ENCODE results near the gene ATAD3B. TPM values are rescaled to one million over a fixed set of nuclear protein-coding genes. Genes with fewer than 3 reads are reported as not detected.
"Not testable (repeated sequence)": the region's sequence is repeated elsewhere in the genome, so short reads cannot be mapped to it uniquely, and the experiment has no call there.

The ATAD3B gene
- total RNA-seq, 2 experiments from 2014 or later, result 41.5 to 49.6 TPM

DNA sequence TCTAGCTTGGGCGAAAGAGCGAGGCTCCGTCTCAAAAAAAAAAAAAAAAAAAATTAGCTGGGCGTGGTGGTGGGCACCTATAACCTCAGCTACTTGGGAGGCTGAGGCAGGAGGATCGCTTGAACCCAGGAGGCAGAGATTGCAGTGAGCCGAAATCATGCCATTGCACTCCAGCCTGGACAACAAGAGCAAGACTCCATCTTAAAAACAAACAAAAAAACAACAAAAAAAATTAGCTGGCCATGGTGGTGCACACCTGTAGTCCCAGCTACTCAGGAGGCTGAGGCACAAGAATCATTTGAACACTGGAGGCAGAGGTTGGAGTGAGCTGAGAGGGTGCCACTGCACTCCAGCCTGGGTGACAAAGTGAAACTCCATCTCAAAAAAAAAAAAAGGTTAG lies 42.6 kb upstream of the ATAD3B start:
- H3K9me3 Mint-ChIP-seq (ENCODE audit: insufficient read depth); POLR2A ChIA-PET; DNase-seq; H3K4me1 Mint-ChIP-seq (ENCODE audit: low read depth); H3K27ac Mint-ChIP-seq; H3K4me3 Mint-ChIP-seq; ATAC-seq; H3K36me3 Mint-ChIP-seq (ENCODE audit: low read depth): not testable (repeated sequence)
- H3K27me3 Mint-ChIP-seq (ENCODE audit: low read depth), result peaks cover 15% of the 10 kb centered on the region
- CTCF ChIA-PET, result interaction anchor here (1.1 to 2.1 kb wide), 2 partner anchors 12 to 21 kb away, joined by 3 to 8 read pairs; no protein-coding TSS in a partner anchor

DNA sequence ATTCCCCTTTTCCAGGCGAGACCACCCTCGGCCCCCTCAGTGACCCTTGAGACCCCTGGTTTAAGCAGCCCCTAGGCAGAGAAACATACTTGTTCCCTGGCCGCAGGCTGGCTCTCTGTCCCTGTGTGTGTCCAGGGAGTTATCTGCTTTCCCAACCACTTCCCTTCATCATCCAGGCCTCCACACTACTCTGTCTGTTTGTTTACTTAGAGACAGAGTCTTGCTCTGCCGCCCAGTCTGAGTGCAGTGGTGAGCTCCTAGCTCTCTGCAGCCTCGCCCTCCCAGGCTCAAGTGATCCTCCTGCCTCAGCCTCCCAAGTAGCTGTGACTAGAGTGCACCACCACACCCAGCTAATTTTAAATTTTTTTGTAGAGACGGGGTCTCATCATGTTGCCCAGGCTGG lies 41.9 kb upstream of the ATAD3B start:
- Mint-ChIP-seq H3K4me3 (no peak overlapping the region), H3K4me1 (ENCODE audit: low read depth) (peaks cover 7% of the 10 kb centered on the region), H3K27me3 (ENCODE audit: low read depth) (peaks cover 15% of the 10 kb centered on the region), H3K9me3 (ENCODE audit: insufficient read depth) (no peaks in the 10 kb centered on the region), H3K27ac (no peak overlapping the region), H3K36me3 (ENCODE audit: low read depth) (no peaks in the 10 kb centered on the region)
- no peak for ATAC-seq
- ChIA-PET POLR2A (no interaction called here), CTCF (interaction anchor here (1.1 to 2.1 kb wide), 2 partner anchors 11 to 22 kb away, joined by 3 to 8 read pairs; no protein-coding TSS in a partner anchor)
- DNase-seq, result no peak

DNA sequence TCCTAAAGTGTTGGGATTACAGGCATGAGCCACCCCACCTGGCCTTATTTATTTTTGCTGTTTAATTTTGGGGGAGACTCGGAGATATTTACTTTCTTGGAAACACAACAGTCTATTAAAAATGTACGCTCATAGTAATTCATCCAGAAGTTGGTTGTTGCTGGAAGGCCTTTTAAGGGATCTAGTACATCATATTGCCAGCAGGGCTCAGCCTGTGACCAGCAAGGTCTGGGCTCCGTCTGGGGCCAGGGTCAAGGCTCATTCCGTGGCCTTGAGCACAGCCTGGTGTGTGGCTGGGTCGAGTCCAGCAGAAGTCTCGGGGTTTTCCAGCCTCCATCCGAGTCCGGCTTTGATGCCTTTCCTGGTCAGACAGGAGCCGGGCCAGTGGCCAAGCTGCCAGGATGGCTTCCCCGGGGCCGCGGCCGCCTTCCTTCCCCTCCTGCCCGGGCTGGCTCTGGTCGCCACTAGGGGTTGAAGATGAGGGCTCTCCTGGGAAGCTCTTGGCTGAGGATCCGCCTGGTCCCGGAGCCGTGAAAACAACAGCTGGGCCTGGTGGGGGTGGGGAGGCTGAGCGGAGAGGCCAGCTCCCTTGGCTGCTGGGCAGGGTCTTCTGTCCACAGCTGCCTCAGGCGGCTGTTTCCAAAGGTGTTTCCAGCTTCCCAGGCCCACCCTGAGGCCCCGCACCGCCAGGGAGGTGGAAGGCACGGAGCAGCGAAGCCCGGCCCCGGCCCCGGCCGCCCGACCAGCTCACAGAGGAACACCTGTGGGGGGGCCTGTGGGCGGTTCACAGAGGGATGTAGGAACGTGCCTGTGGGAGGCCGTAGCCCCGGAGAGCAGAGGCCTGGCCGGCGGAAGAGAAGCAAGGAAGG lies 41.2 kb upstream of the ATAD3B start:
- H3K4me3 Mint-ChIP-seq, result no peak overlapping the region
- peaks cover 12% of the 10 kb centered on the region for H3K4me1 Mint-ChIP-seq (ENCODE audit: low read depth)
- POLR2A ChIA-PET, result no interaction called here
- H3K9me3 Mint-ChIP-seq (ENCODE audit: insufficient read depth), result no peaks in the 10 kb centered on the region
- CTCF ChIA-PET, result interaction anchor here (2.1 to 2.5 kb wide), 2 partner anchors 10 kb away, joined by 8 to 9 read pairs; no protein-coding TSS in a partner anchor
- peaks cover 19% of the 10 kb centered on the region for H3K27me3 Mint-ChIP-seq (ENCODE audit: low read depth)
- no peak for DNase-seq
- H3K27ac Mint-ChIP-seq, result no peak overlapping the region
- no peaks in the 10 kb centered on the region for H3K36me3 Mint-ChIP-seq (ENCODE audit: low read depth)
- no peak for ATAC-seq

DNA sequence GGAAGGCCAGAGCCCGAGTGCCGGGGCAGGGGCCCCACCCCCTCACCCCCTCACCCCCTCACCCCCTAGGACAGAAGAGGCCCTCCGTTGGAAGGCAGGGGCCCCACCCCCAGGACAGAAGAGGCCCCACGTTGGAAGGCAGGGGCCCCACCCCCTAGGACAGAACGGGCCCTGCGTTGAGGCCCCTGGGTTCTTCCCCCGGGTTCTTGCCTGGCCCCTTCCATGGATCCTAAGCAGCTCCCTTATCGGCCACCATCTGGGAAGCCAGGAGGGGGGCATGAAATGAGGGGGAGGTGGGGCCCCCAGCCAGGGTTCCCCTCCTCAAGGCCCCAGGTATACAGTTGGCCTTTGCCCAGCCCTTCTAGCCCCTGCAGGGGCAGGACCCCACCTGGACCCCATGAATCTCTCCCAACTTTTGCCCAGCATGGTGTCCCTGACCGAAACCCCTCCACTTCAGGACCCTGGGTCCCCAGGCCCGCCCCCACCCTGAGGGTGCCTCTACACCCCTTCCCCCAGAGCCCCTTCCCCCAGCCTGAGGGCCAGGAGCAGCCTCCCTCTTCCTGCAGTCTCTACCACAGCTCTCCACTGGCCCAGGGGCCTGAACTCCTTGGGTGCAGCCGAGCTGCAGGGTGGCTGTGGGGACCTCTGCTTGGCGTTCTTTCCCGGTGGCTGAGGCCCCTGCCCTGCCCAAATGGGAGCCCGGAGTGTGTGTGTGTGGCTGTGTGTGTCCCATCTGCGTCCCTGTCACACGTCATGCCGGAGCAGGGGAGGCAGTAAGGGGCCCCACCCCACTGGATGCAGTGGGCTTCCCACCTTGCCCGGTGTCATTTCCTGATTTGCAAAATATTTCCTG lies 40.3 kb upstream of the ATAD3B start:
- Mint-ChIP-seq H3K4me3 (no peak overlapping the region), H3K27ac (no peak overlapping the region), H3K4me1 (ENCODE audit: low read depth) (peaks cover 13% of the 10 kb centered on the region), H3K27me3 (ENCODE audit: low read depth) (peaks cover 15% of the 10 kb centered on the region), H3K9me3 (ENCODE audit: insufficient read depth) (no peaks in the 10 kb centered on the region), H3K36me3 (ENCODE audit: low read depth) (no peaks in the 10 kb centered on the region)
- ATAC-seq (no peak), DNase-seq (no peak)
- POLR2A ChIA-PET, result no interaction called here
- CTCF ChIA-PET, result interaction anchor here (2.5 kb wide), 1 partner anchor 10 kb away, joined by 9 read pairs; no protein-coding TSS in a partner anchor

DNA sequence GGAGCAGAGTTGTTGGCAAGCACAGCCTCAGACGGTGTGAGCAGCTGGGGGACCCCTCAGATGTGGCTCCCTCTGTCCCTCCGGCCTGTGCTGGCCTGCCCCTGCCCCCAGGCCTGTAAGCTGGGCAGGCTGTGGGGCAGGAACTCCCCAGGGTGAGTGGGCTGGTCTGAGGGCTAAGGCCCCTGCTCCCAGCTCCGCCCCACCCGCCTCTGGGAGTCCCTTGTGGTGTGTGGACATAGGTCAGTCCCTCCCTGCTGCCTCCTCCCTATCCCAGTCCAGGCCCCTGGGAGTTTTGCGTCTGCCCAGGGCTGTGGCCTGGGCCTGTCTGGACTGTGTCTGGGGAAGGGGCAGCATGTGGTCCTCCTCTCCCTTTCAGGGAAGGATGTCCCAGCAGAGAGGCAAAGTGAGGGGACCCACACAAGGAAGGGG lies 39.7 kb upstream of the ATAD3B start:
- DNase-seq (no peak), ATAC-seq (no peak)
- H3K27me3 Mint-ChIP-seq (ENCODE audit: low read depth), result peaks cover 16% of the 10 kb centered on the region
- no peak overlapping the region for H3K4me3 Mint-ChIP-seq
- H3K27ac Mint-ChIP-seq, result no peak overlapping the region
- H3K9me3 Mint-ChIP-seq (ENCODE audit: insufficient read depth), result no peaks in the 10 kb centered on the region
- H3K36me3 Mint-ChIP-seq (ENCODE audit: low read depth), result no peaks in the 10 kb centered on the region
- ChIA-PET CTCF (interaction anchor here (2.5 kb wide), 1 partner anchor 9 kb away, joined by 9 read pairs; no protein-coding TSS in a partner anchor), POLR2A (no interaction called here)
- peaks cover 12% of the 10 kb centered on the region for H3K4me1 Mint-ChIP-seq (ENCODE audit: low read depth)

DNA sequence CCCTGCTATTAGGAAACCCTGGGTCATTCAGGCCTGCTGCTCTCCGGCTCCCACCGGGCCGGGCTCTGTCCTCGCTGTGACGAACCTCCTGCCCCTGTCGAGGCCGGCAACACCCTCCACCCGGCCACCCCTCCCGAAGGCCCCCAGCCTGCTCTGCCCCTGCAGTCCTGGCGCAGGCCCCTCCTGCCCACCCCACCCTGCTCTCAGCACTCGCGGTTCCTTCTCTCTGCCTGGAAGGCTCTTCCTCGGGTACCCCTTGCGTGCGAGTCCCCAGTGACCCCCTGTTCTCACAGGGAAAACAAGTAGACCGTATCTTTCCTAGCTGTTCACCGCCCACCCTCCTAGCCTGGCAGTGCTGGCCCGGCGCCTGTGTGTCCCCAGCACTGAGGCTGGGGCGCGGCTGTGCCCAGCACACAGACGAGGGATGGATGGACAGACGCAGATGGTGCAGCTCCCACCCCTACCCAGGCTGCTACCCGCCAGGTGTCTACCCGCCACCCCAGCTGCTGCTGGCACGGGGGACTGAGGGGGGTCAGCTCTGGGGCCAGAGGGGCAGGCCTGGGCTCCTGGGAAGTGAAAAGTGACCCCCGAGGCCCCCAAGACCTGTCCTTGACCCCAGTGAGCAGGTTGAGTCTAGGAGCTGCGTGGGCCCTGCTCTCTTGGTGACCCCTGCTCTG lies 39.2 kb upstream of the ATAD3B start:
- ATAC-seq, result no peak
- Mint-ChIP-seq H3K27ac (no peak overlapping the region), H3K4me1 (ENCODE audit: low read depth) (peaks cover 12% of the 10 kb centered on the region), H3K27me3 (ENCODE audit: low read depth) (peaks cover 16% of the 10 kb centered on the region), H3K4me3 (no peak overlapping the region), H3K9me3 (ENCODE audit: insufficient read depth) (no peaks in the 10 kb centered on the region), H3K36me3 (ENCODE audit: low read depth) (no peaks in the 10 kb centered on the region)
- CTCF ChIA-PET, result interaction anchor here (2.5 kb wide), 1 partner anchor 8 kb away, joined by 9 read pairs; no protein-coding TSS in a partner anchor
- no peak for DNase-seq
- POLR2A ChIA-PET, result no interaction called here

DNA sequence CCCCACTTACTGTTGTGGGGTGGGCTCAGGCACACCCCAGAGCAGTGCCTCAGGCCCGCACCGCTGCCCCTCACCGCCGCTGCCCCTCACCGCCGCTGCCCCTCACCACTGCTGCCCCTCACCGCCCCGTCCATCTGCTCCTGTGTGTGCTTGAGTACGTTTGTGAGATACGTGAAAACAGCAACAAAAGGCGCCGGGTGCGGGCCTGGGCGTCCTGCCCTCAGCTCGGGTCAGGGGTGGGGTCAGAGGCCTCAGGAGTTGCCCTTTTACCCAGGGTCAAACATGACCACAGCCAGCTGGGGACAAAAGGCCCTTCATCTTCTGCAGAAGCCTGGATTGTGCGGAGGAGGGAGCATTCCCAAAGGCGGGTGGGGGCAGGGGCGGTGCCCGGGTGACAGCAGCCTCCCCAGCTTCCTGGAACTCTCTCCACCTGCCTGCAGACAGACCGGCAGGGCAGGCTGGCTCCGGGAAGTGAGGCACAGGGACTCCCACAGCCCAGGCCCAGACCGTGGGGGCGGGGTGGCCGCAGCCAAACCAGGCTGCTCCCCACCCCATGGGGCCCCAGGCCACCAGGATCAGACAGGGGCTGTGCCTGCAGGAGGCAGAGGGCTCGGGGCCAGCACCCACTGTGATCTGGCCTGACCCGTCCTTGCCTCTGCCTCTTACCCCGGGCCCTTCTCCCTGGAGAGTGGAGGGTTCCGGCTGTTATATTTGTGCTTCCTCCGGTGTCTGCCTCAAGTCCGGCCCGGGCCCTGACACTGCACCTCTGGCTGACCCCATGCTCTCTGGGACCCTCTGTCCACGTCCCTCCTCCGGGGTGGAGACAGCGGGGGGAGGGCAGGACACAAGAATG lies 38.4 kb upstream of the ATAD3B start:
- Mint-ChIP-seq H3K9me3 (ENCODE audit: insufficient read depth) (no peaks in the 10 kb centered on the region), H3K27ac (no peak overlapping the region), H3K4me1 (ENCODE audit: low read depth) (peaks cover 12% of the 10 kb centered on the region), H3K27me3 (ENCODE audit: low read depth) (peaks cover 16% of the 10 kb centered on the region), H3K36me3 (ENCODE audit: low read depth) (no peaks in the 10 kb centered on the region), H3K4me3 (no peak overlapping the region)
- DNase-seq (no peak), ATAC-seq (no peak)
- ChIA-PET POLR2A (interaction anchor here (0.7 kb wide), 2 partner anchors 12 to 107 kb away, joined by 3 read pairs; partner anchors contain the start of gene ANKRD65), CTCF (no interaction called here)

DNA sequence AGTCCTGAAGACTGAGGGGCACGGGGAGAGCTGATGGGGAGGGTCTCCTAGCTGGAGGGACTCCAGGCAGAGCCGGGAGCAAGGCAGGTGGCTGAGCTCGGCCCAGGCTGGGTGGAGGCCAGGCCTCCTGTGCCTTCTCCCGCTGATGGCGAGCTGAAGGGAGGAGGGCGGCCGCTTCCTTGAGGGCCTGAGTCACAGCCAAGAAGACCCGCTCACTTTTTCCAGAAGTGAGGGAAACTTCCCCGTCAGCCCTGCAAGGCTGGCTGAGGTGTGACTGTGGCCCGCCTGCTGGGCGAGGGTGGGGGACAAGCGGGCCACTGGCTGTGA lies 37.8 kb upstream of the ATAD3B start:
- CTCF ChIA-PET, result no interaction called here
- peaks cover 9% of the 10 kb centered on the region for H3K4me1 Mint-ChIP-seq (ENCODE audit: low read depth)
- no peak for DNase-seq
- H3K9me3 Mint-ChIP-seq (ENCODE audit: insufficient read depth), result no peaks in the 10 kb centered on the region
- H3K27me3 Mint-ChIP-seq (ENCODE audit: low read depth), result peaks cover 12% of the 10 kb centered on the region
- POLR2A ChIA-PET, result interaction anchor here (0.7 kb wide), 2 partner anchors 13 to 107 kb away, joined by 3 read pairs; partner anchors contain the start of gene ANKRD65
- no peak overlapping the region for H3K27ac Mint-ChIP-seq
- H3K4me3 Mint-ChIP-seq, result no peak overlapping the region
- ATAC-seq, result peak; percentile 11
- no peaks in the 10 kb centered on the region for H3K36me3 Mint-ChIP-seq (ENCODE audit: low read depth)

DNA sequence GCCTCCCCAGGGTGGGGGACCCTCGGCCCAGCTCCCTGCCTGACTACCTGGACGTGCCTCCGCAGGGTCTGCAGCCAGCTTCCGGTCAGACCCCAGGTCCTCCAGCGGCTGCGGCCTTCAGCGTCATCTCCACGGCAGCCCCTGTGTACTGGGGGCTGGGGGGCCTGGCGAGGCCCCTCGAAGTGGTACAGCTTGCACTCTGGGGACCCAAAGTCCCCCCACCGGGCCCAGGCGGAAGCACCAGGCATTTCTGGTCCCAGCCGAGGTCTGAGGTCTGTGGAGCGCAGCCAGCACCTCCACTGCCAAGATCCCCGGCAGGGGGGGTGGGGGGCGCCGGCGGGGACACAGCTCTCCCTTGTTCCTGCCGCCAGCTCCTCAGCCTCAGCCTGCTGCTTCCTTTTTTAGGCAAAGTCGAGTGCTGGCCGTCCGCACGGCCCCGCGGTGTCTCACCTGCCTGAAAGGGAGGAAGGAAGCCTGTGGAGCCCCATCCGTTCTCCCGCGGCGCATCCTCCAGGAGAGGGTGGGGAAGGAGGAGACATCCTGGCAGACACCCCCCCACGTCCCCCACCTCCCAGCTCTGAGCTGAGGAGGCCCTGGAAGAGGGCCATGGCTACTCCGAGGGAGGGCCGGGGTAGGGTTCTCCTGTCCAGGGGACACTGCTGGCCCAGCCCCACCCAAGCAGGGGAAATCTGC lies 37.3 kb upstream of the ATAD3B start:
- CTCF ChIA-PET, result no interaction called here
- no peaks in the 10 kb centered on the region for H3K36me3 Mint-ChIP-seq (ENCODE audit: low read depth)

DNA sequence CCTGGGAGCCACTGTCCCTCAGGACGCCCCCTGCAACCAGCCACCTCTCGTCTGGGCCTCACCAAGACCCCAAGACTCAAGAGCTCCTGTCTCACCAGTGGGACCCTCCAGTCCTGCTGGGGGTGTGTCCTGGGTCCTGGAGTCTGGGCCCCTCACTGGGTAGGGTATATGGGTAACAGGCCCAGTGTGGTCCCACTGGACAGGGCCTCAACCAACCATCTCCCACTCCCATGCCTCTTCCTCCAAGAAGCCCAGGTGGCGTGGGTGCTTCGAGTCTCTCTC lies 36.8 kb upstream of the ATAD3B start:
- Mint-ChIP-seq H3K4me1 (ENCODE audit: low read depth) (peaks cover 9% of the 10 kb centered on the region), H3K4me3 (peak overlapping the region; percentile 8), H3K36me3 (ENCODE audit: low read depth) (no peaks in the 10 kb centered on the region), H3K27ac (no peak overlapping the region), H3K27me3 (ENCODE audit: low read depth) (peaks cover 8% of the 10 kb centered on the region), H3K9me3 (ENCODE audit: insufficient read depth) (no peaks in the 10 kb centered on the region)
- DNase-seq, result no peak
- POLR2A ChIA-PET, result no interaction called here
- CTCF ChIA-PET, result no interaction called here
- no peak for ATAC-seq

More for the DNA sequence above, 37.3 kb upstream of the ATAD3B start:
- POLR2A ChIA-PET, result interaction anchor here (0.7 kb wide), 2 partner anchors 14 to 108 kb away, joined by 3 read pairs; partner anchors contain the start of gene ANKRD65
- ATAC-seq (no peak), DNase-seq (no peak)
- H3K27ac Mint-ChIP-seq, result no peak overlapping the region
- no peak overlapping the region for H3K4me3 Mint-ChIP-seq
- peaks cover 12% of the 10 kb centered on the region for H3K27me3 Mint-ChIP-seq (ENCODE audit: low read depth)
- peaks cover 9% of the 10 kb centered on the region for H3K4me1 Mint-ChIP-seq (ENCODE audit: low read depth)
- no peaks in the 10 kb centered on the region for H3K9me3 Mint-ChIP-seq (ENCODE audit: insufficient read depth)
